GM12891 (cell line): ENCODE measurements around the gene BLTP3B.

Experiments used
- PAX5 ChIP-seq: IDR thresholded peaks from 2 replicates; pipeline ENCODE4 v1.6.1; 2011; ENCODE audit warnings: low read length, moderate library complexity, mild to moderate bottlenecking; ENCODE audit not compliant: insufficient read depth, severe bottlenecking
- POLR2A ChIP-seq: IDR thresholded peaks from 2 replicates; pipeline ENCODE4 v1.6.1; 2011; ENCODE audit warnings: low read depth, low read length, control low read depth
- POLR2AphosphoS5 ChIP-seq: IDR thresholded peaks from 2 replicates; pipeline ENCODE4 v1.6.1; 2011; ENCODE audit warnings: low read depth, low read length, control low read depth
- POU2F2 ChIP-seq: IDR thresholded peaks from 2 replicates; pipeline ENCODE4 v1.6.1; 2011; ENCODE audit warnings: low read depth, mild to moderate bottlenecking, control low read depth, low read length, moderate library complexity
- SPI1 ChIP-seq: IDR thresholded peaks from 2 replicates; pipeline ENCODE4 v1.6.1; 2011; ENCODE audit warnings: low read depth, low read length, control low read depth
- TAF1 ChIP-seq: IDR thresholded peaks from 2 replicates; pipeline ENCODE4 v1.6.1; 2011; ENCODE audit warnings: low read depth, low read length, control low read depth

- no peak for TF ChIP-seq SPI1
- no peak for TF ChIP-seq POLR2A
- no peak for TF ChIP-seq POLR2AphosphoS5
- no peak for TF ChIP-seq TAF1
- TF ChIP-seq POU2F2: no peak
- TF ChIP-seq PAX5: no peak
These were observed 9.5 kb downstream of the BLTP3B start for GRCh38 chr12:100133200-100133599.
